KMS-11 (cell line): Measurements from ENCODE around the gene IGFBP3.

Source experiments
- H2AFZ ChIP-seq: fragments of 200-600 bp; sonication (generic); 2 replicates; pipeline ENCODE4 v1.6.1; 2016; ENCODE audit warnings: antibody characterized with exemption, mixed run types, low read depth
- H3K27ac ChIP-seq: fragments of 200-600 bp; sonication (generic); 2 replicates; pipeline ENCODE4 v1.6.1; 2016; ENCODE audit warnings: mild to moderate bottlenecking, mixed run types
- H3K27me3 ChIP-seq: fragments of 200-600 bp; sonication (generic); 2 replicates; pipeline ENCODE4 v1.6.1; 2017; ENCODE audit warnings: mild to moderate bottlenecking, low read depth, mixed run types, moderate library complexity; ENCODE audit not compliant: insufficient read depth
- H3K36me3 ChIP-seq: fragments of 200-600 bp; sonication (generic); 2 replicates; pipeline ENCODE4 v1.6.1; 2017; ENCODE audit warnings: mild to moderate bottlenecking, mixed run types; ENCODE audit not compliant: insufficient read depth
- H3K4me1 ChIP-seq: fragments of 200-600 bp; sonication (generic); 2 replicates; pipeline ENCODE4 v1.6.1; 2016; ENCODE audit warnings: mild to moderate bottlenecking, low read depth, mixed run types; ENCODE audit not compliant: poor library complexity, severe bottlenecking
- H3K4me2 ChIP-seq: fragments of 200-600 bp; sonication (generic); 2 replicates; pipeline ENCODE4 v1.7.0; 2016; ENCODE audit warnings: mild to moderate bottlenecking, mixed run types
- H3K4me3 ChIP-seq: fragments of 200-600 bp; sonication (generic); IDR thresholded peaks from 2 replicates; pipeline ENCODE4 v1.6.1; 2017; ENCODE audit warnings: low read depth, low read length, mixed read lengths; ENCODE audit not compliant: insufficient read depth
- H3K79me2 ChIP-seq: fragments of 200-600 bp; sonication (generic); 2 replicates; pipeline ENCODE4 v1.6.1; 2016; ENCODE audit warnings: low read depth, mixed run types; ENCODE audit not compliant: insufficient read depth
- H3K9ac ChIP-seq: fragments of 200-600 bp; sonication (generic); 2 replicates; pipeline ENCODE4 v1.6.1; 2016; ENCODE audit warnings: mild to moderate bottlenecking, mixed run types
- H4K20me1 ChIP-seq: fragments of 200-600 bp; sonication (generic); 2 replicates; pipeline ENCODE4 v1.6.1; 2016; ENCODE audit warnings: mild to moderate bottlenecking, mixed run types; ENCODE audit not compliant: insufficient read depth
- TF ChIP-seq, protein P1 (sequence below): fragments of 200-600 bp; sonication (generic); conservative IDR thresholded peaks from 2 replicates; pipeline ENCODE4 v1.6.1; 2017; ENCODE audit warnings: low read depth, mild to moderate bottlenecking, antibody characterized with exemption, low read length, moderate library complexity, mixed read lengths

Gene IGFBP3

DNA sequence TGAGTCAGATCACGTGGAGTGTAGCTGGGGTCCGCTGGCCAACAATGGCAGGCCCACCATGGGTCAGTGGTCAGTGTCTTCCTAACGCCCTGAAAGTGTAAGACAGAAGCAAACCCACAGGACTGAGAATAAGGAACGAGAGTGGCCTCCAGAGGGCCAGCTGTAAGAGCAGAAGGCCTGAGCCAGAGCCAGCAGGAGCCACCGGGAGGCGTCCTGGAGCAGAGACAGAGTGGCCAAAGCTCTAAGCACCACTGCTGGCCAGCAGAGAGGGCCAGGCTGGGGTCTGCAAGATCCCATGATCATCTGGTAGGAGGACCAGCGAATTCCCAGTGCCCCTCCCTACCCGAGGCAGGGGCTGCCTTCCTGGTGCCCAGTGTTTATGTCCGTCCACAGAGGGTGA, 57.4 kb downstream of the IGFBP3 start:
- no peaks in the 10 kb centered on the region for H3K36me3 ChIP-seq
- no peaks in the 10 kb centered on the region for H3K27me3 ChIP-seq
- no peaks in the 10 kb centered on the region for H3K4me1 ChIP-seq
- no peaks in the 10 kb centered on the region for H4K20me1 ChIP-seq
- H3K27ac ChIP-seq: no peak overlapping the region
- no peaks in the 10 kb centered on the region for H3K79me2 ChIP-seq
- TF ChIP-seq, protein P1, sequence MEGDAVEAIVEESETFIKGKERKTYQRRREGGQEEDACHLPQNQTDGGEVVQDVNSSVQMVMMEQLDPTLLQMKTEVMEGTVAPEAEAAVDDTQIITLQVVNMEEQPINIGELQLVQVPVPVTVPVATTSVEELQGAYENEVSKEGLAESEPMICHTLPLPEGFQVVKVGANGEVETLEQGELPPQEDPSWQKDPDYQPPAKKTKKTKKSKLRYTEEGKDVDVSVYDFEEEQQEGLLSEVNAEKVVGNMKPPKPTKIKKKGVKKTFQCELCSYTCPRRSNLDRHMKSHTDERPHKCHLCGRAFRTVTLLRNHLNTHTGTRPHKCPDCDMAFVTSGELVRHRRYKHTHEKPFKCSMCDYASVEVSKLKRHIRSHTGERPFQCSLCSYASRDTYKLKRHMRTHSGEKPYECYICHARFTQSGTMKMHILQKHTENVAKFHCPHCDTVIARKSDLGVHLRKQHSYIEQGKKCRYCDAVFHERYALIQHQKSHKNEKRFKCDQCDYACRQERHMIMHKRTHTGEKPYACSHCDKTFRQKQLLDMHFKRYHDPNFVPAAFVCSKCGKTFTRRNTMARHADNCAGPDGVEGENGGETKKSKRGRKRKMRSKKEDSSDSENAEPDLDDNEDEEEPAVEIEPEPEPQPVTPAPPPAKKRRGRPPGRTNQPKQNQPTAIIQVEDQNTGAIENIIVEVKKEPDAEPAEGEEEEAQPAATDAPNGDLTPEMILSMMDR: no peak
- H2AFZ ChIP-seq: no peak overlapping the region
- H3K4me2 ChIP-seq: no peak overlapping the region
- H3K4me3 ChIP-seq: no peak overlapping the region
- H3K9ac ChIP-seq: no peak overlapping the region
